Neural cell (in vitro differentiated cells): Measurements from ENCODE around the gene ESPNL. TPM values are rescaled to one million over a fixed set of nuclear protein-coding genes. Genes with fewer than 3 reads are reported as not detected.

ENCODE experiments used
- H2AFZ ChIP-seq: fragments of 200-600, 300-800 bp; sonication (generic), shearing (Covaris generic); 2 replicates; pipeline ENCODE4 v1.6.0; 2014; ENCODE audit warnings: low read depth, mild to moderate bottlenecking, antibody characterized with exemption, low read length, moderate library complexity
- H3F3A ChIP-seq: fragments of 200-600 bp; shearing (Covaris generic); 2 replicates; pipeline ENCODE4 v1.6.1; 2016; ENCODE audit warnings: mild to moderate bottlenecking, moderate library complexity, mixed read lengths, antibody characterized with exemption, low read length; ENCODE audit not compliant: insufficient read depth, poor library complexity, severe bottlenecking
- H3K27ac ChIP-seq: fragments of 200-600, 300-800 bp; sonication (generic), shearing (Covaris generic); 2 replicates; pipeline ENCODE4 v1.5.1; 2014; ENCODE audit warnings: mild to moderate bottlenecking, low read length, moderate library complexity
- H3K27me3 ChIP-seq: fragments of 300-800, 200-600 bp; sonication (generic), shearing (Covaris generic); 2 replicates; pipeline ENCODE4 v1.6.0; 2014; ENCODE audit warnings: mild to moderate bottlenecking, low read depth, low read length, moderate library complexity; ENCODE audit not compliant: insufficient read depth
- H3K36me3 ChIP-seq: fragments of 300-800, 200-600 bp; sonication (generic), shearing (Covaris generic); 2 replicates; pipeline ENCODE4 v1.5.1; 2014; ENCODE audit warnings: mild to moderate bottlenecking, antibody characterized with exemption, low read length, moderate library complexity; ENCODE audit not compliant: insufficient read depth
- H3K4me2 ChIP-seq: fragments of 300-800, 200-600 bp; sonication (generic), shearing (Covaris generic); 2 replicates; pipeline ENCODE4 v1.6.0; 2014; ENCODE audit warnings: mild to moderate bottlenecking, low read length
- H3K4me3 ChIP-seq: fragments of 300-800, 200-600 bp; sonication (generic), shearing (Covaris generic); 2 replicates; pipeline ENCODE4 v1.5.1; 2014; ENCODE audit warnings: mild to moderate bottlenecking, low read length, moderate library complexity
- H3K79me2 ChIP-seq: fragments of 200-600 bp; shearing (Covaris generic); replicated peaks from 2 replicates; pipeline ENCODE4 v1.6.0; 2014; ENCODE audit warnings: mild to moderate bottlenecking, low read length, moderate library complexity; ENCODE audit not compliant: insufficient read depth
- H3K9ac ChIP-seq: fragments of 300-800, 200-600 bp; sonication (generic), shearing (Covaris generic); 2 replicates; pipeline ENCODE4 v1.6.1; 2016; ENCODE audit warnings: mild to moderate bottlenecking, low read length, mixed read lengths
- H3K9me2 ChIP-seq: fragments of 200-600 bp; shearing (Covaris generic); 2 replicates; pipeline ENCODE4 v1.6.1; 2016; ENCODE audit warnings: mild to moderate bottlenecking, low read length, mixed read lengths; ENCODE audit not compliant: insufficient read depth
- H3K9me3 ChIP-seq: fragments of 200-600, 300-800 bp; sonication (generic), shearing (Covaris generic); 2 replicates; pipeline ENCODE4 v1.6.1; 2016; ENCODE audit warnings: mild to moderate bottlenecking, mixed run types, low read length, moderate library complexity, mixed read lengths
- H4K20me1 ChIP-seq: fragments of 200-600 bp; shearing (Covaris generic); 2 replicates; pipeline ENCODE4 v1.6.1; 2016; ENCODE audit warnings: mild to moderate bottlenecking, mixed run types; ENCODE audit not compliant: insufficient read depth
- EP300 ChIP-seq: fragments of 450-650 bp; conservative IDR thresholded peaks from 2 replicates; pipeline ENCODE4 v1.6.1; 2014; ENCODE audit warnings: antibody characterized with exemption, mild to moderate bottlenecking, moderate library complexity; ENCODE audit not compliant: poor library complexity, severe bottlenecking
- EZH2 ChIP-seq: fragments of 200-600, 300-800 bp; shearing (Covaris generic), sonication (generic); IDR thresholded peaks from 2 replicates; pipeline ENCODE4 v1.6.1; 2014; ENCODE audit warnings: antibody characterized with exemption, low read length, borderline replicate concordance, mild to moderate bottlenecking; ENCODE audit not compliant: insufficient read depth, poor library complexity, severe bottlenecking
- MXI1 ChIP-seq: fragments of 450-650 bp; conservative IDR thresholded peaks from 2 replicates; pipeline ENCODE4 v1.6.1; 2014; ENCODE audit warnings: antibody characterized with exemption, mild to moderate bottlenecking; ENCODE audit not compliant: poor library complexity, severe bottlenecking
- POLR2AphosphoS5 ChIP-seq: IDR thresholded peaks from 2 replicates; pipeline ENCODE4 v1.6.1; 2012
- RAD21 ChIP-seq: fragments of 450-650 bp; conservative IDR thresholded peaks from 2 replicates; pipeline ENCODE4 v1.6.1; 2014; ENCODE audit warnings: antibody characterized with exemption, mild to moderate bottlenecking, moderate library complexity
- SMC3 ChIP-seq: fragments of 450-650 bp; conservative IDR thresholded peaks from 2 replicates; pipeline ENCODE4 v1.6.1; 2014; ENCODE audit warnings: antibody characterized with exemption, mild to moderate bottlenecking, moderate library complexity; ENCODE audit not compliant: poor library complexity
- TAF1 ChIP-seq: IDR thresholded peaks from 2 replicates; pipeline ENCODE4 v1.6.1; 2012; ENCODE audit warnings: low read depth
- polyA plus RNA-seq: library from polyadenylated mRNA; depleted of rRNA; stranded (reverse); fragments of >200 nt; gene quantifications from 2 replicates; pipeline ENCODE4 v1.2.3, GENCODE V29; 2014
- TF ChIP-seq, protein P1 (sequence below): fragments of 450-650 bp; IDR thresholded peaks from 2 replicates; pipeline ENCODE4 v1.5.1; 2014; ENCODE audit warnings: antibody characterized with exemption, mild to moderate bottlenecking, moderate library complexity; ENCODE audit not compliant: poor library complexity, severe bottlenecking
- TF ChIP-seq, protein P2 (sequence below): IDR thresholded peaks from 2 replicates; pipeline ENCODE4 v1.6.1; 2012; ENCODE audit warnings: borderline replicate concordance

ESPNL gene
- polyA plus RNA-seq, 1 donor from 2014 or later: 0.69 TPM

DNA sequence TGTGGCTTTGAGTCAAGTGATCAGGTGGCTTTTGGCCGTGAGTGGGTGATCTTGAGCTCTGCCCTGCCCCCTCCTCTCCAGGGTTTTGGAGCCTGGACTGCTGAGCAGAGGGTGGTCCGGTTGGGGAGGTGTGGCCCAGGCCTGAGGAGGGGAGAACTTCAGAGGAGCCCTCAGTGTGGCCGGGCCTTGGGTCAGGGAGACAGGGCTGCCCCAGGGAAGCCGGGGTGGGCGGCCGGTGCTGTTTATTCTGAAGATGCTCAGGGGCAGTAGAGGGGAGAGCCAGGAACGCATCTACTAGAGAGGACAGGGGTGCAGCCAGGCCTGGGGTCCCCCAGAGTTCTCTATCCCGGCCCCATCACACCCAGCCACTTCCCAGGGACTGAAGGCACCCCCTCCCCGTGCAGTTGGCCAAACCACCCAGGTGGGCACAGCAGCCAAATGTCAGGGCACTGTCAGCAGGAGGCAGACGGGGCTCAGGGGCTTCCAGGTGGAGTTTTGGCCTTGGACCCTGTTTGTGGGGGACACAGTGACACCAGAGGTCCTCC, 59.6 kb downstream of the ESPNL start:
- Histone ChIP-seq H3K79me2 (no peaks in the 10 kb centered on the region), H3K9ac (no peak overlapping the region), H3K4me2 (no peak overlapping the region), H3K27me3 (peaks cover 44% of the 10 kb centered on the region), H4K20me1 (no peaks in the 10 kb centered on the region), H3F3A (no peaks in the 10 kb centered on the region), H3K27ac (no peak overlapping the region), H2AFZ (no peak overlapping the region), H3K9me3 (no peaks in the 10 kb centered on the region), H3K9me2 (no peaks in the 10 kb centered on the region), H3K36me3 (no peaks in the 10 kb centered on the region), H3K4me3 (no peak overlapping the region)
- TF ChIP-seq, protein P1, sequence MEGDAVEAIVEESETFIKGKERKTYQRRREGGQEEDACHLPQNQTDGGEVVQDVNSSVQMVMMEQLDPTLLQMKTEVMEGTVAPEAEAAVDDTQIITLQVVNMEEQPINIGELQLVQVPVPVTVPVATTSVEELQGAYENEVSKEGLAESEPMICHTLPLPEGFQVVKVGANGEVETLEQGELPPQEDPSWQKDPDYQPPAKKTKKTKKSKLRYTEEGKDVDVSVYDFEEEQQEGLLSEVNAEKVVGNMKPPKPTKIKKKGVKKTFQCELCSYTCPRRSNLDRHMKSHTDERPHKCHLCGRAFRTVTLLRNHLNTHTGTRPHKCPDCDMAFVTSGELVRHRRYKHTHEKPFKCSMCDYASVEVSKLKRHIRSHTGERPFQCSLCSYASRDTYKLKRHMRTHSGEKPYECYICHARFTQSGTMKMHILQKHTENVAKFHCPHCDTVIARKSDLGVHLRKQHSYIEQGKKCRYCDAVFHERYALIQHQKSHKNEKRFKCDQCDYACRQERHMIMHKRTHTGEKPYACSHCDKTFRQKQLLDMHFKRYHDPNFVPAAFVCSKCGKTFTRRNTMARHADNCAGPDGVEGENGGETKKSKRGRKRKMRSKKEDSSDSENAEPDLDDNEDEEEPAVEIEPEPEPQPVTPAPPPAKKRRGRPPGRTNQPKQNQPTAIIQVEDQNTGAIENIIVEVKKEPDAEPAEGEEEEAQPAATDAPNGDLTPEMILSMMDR: no peak
- TF ChIP-seq TAF1 (no peak), EZH2 (no peak), RAD21 (no peak), MXI1 (no peak), POLR2AphosphoS5 (no peak), SMC3 (no peak), EP300 (no peak)
- TF ChIP-seq, protein P2, sequence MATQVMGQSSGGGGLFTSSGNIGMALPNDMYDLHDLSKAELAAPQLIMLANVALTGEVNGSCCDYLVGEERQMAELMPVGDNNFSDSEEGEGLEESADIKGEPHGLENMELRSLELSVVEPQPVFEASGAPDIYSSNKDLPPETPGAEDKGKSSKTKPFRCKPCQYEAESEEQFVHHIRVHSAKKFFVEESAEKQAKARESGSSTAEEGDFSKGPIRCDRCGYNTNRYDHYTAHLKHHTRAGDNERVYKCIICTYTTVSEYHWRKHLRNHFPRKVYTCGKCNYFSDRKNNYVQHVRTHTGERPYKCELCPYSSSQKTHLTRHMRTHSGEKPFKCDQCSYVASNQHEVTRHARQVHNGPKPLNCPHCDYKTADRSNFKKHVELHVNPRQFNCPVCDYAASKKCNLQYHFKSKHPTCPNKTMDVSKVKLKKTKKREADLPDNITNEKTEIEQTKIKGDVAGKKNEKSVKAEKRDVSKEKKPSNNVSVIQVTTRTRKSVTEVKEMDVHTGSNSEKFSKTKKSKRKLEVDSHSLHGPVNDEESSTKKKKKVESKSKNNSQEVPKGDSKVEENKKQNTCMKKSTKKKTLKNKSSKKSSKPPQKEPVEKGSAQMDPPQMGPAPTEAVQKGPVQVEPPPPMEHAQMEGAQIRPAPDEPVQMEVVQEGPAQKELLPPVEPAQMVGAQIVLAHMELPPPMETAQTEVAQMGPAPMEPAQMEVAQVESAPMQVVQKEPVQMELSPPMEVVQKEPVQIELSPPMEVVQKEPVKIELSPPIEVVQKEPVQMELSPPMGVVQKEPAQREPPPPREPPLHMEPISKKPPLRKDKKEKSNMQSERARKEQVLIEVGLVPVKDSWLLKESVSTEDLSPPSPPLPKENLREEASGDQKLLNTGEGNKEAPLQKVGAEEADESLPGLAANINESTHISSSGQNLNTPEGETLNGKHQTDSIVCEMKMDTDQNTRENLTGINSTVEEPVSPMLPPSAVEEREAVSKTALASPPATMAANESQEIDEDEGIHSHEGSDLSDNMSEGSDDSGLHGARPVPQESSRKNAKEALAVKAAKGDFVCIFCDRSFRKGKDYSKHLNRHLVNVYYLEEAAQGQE: no peak

DNA sequence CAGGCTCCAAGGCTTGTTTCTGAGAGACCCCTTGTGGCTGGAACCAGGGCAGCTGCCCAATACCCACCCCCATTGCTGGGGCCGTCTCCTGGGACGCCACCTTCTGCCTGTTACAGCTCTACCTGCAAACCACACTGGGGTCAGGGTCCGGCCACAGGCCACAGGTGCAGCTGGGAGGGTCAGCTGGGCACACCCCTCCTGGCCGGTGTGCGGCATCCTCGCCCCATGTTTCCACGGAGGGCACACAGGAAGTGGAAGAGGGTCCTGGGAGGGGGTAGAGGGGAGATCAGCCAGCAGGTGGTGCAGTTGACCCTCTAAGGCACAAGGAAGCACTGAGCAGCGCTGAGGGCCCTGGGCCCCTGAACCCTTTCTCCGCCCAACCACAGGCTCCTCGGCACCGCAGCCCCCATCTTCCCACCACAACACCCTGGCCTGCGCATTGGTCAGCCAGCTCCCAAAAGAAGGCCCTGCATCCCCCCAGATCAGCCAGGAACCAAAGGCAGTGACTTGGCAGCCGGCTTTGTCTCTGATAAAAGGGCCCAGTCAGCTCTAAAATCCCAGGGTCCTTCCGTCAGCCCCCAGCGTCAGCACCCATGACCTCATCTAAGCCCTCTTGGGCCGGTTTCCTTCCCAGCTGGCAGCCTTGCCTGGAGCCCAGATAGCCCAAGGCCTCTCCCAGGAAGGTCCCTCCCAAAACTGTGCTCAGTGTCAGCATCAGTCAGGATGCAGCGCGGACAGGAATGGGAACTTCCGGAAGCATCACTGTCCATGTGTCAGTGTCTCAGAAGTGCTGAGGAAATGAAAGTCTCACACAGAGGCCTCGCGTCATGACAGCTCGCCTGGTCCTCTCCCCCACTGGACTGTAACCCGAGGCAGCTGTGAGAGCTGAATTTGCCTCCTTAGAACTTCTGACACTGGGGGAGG, 60.3 kb downstream of the ESPNL start:
- Histone ChIP-seq H3K27ac (no peak overlapping the region), H4K20me1 (no peaks in the 10 kb centered on the region), H3K27me3 (peaks cover 50% of the 10 kb centered on the region), H3F3A (no peaks in the 10 kb centered on the region), H3K4me3 (no peak overlapping the region), H3K4me2 (no peak overlapping the region), H3K9ac (no peak overlapping the region), H2AFZ (no peak overlapping the region), H3K79me2 (no peaks in the 10 kb centered on the region), H3K9me3 (no peaks in the 10 kb centered on the region), H3K36me3 (no peaks in the 10 kb centered on the region), H3K9me2 (no peaks in the 10 kb centered on the region)
- TF ChIP-seq EP300: no peak
- no peak for TF ChIP-seq MXI1
- no peak for TF ChIP-seq EZH2
- no peak for TF ChIP-seq SMC3
- no peak for TF ChIP-seq TAF1
- TF ChIP-seq POLR2AphosphoS5: no peak
